MCF 10A (cell line): ENCODE data around the gene TACO1. TPM values are rescaled to one million over a fixed set of nuclear protein-coding genes. Genes with fewer than 3 reads are reported as not detected.
A peak's percentile ranks its signal among the peaks of the same experiment; 100 is the strongest.

Experiments
- BruUV-seq: library from RNA; stranded (reverse); fragments of 400-500 nt; replicated peaks from 2 replicates; lab custom pipeline; 2021; lab: Mats Ljungman, UMichigan
- CTCF ChIA-PET: fragments of 300-600 bp; sonication (Branson Sonifier 250); formaldehyde crosslinking; extraction: SDS; loops from one replicate; lab custom pipeline; 2021; ENCODE audit warnings: antibody characterized with exemption, inconsistent platforms; lab: Yijun Ruan, JAX
- POLR2A ChIA-PET: fragments of 300-600, 350-650 bp; sonication (Branson Sonifier 250); formaldehyde crosslinking; extraction: SDS; loops from one replicate; lab custom pipeline; 2020; ENCODE audit warnings: antibody characterized with exemption, inconsistent platforms; lab: Yijun Ruan, JAX
- DNase-seq: peaks from one replicate; pipeline ENCODE4 v3.0.0-alpha.2; 2018; ENCODE audit not compliant: unreplicated experiment
- H3K27ac Mint-ChIP-seq: one replicate; pipeline ENCODE4 v1.8.0; 2022; ENCODE audit warnings: mild to moderate bottlenecking, low read depth, mixed read lengths; ENCODE audit not compliant: unreplicated experiment
- H3K27me3 Mint-ChIP-seq: one replicate; pipeline ENCODE4 v1.8.0; 2022; ENCODE audit warnings: mixed read lengths; ENCODE audit not compliant: insufficient read depth, unreplicated experiment
- H3K36me3 Mint-ChIP-seq: one replicate; pipeline ENCODE4 v1.8.0; 2022; ENCODE audit warnings: mild to moderate bottlenecking, moderate library complexity, mixed read lengths; ENCODE audit not compliant: insufficient read depth, unreplicated experiment
- H3K4me1 Mint-ChIP-seq: one replicate; pipeline ENCODE4 v1.8.0; 2022; ENCODE audit warnings: mixed read lengths; ENCODE audit not compliant: insufficient read depth, unreplicated experiment
- H3K4me3 Mint-ChIP-seq: one replicate; pipeline ENCODE4 v1.8.0; 2022; ENCODE audit warnings: mild to moderate bottlenecking, moderate library complexity, mixed read lengths; ENCODE audit not compliant: unreplicated experiment
- H3K9me3 Mint-ChIP-seq: one replicate; pipeline ENCODE4 v1.8.0; 2022; ENCODE audit warnings: mixed read lengths; ENCODE audit not compliant: unreplicated experiment
- CTCF ChIP-seq: fragments of 200-600 bp; IDR thresholded peaks from one replicate; pipeline ENCODE4 v1.8.0; 2022; ENCODE audit warnings: antibody characterized with exemption, mild to moderate bottlenecking; ENCODE audit not compliant: unreplicated experiment
- intact Hi-C: fragments of 100-400 bp; cut with micrococcal nuclease; formaldehyde crosslinking; loops from 2 replicates; pipeline ENCODE4 v1.14.1; 2022
- total RNA-seq: library from RNA; stranded (reverse); gene quantifications from 2 replicates; pipeline ENCODE4 v1.2.3, GENCODE V29; 2022

The TACO1 gene
- total RNA-seq, 1 experiment from 2014 or later, result 38.7 TPM

- no peak for TF ChIP-seq CTCF
- Mint-ChIP-seq H3K4me1 (peaks cover 4% of the 10 kb centered on the region), H3K27ac (peak overlapping the region; percentile 88), H3K4me3 (peak overlapping the region; percentile 79), H3K9me3 (no peaks in the 10 kb centered on the region), H3K36me3 (peaks cover 26% of the 10 kb centered on the region), H3K27me3 (no peaks in the 10 kb centered on the region)
- intact Hi-C loops, result no loop called here
- BruUV-seq, result TSS peak; percentile 51
- ChIA-PET CTCF (interaction anchor here (0.6 to 1.3 kb wide), 8 partner anchors 10 to 176 kb away, joined by 3 to 14 read pairs (median 4); no protein-coding TSS in a partner anchor), POLR2A (interaction anchor here (0.6 to 3.5 kb wide), 15 partner anchors 10 to 880 kb away, joined by 3 to 45 read pairs (median 5); partner anchors contain the start of genes CYB561, DCAF7 and MAP3K3)
- peak; percentile 6 for DNase-seq
Observed at GRCh38 chr17:63601439-63602371, 1.0 kb downstream of the TACO1 start.

- intact Hi-C loops, result loop anchor here (10.0 kb wide), 1 partner anchor 935 kb away; no protein-coding TSS in a partner anchor
- ChIA-PET CTCF (interaction anchor here (0.6 to 3.9 kb wide), 6 partner anchors 31 to 633 kb away, joined by 3 to 68 read pairs (median 6); no protein-coding TSS in a partner anchor), POLR2A (no interaction called here)
- no peaks in the 10 kb centered on the region for H3K27me3 Mint-ChIP-seq
- peaks cover 61% of the 10 kb centered on the region for H3K36me3 Mint-ChIP-seq
- no peak for TF ChIP-seq CTCF
- H3K4me1 Mint-ChIP-seq, result no peaks in the 10 kb centered on the region
- H3K4me3 Mint-ChIP-seq, result no peak overlapping the region
- no peak overlapping the region for H3K27ac Mint-ChIP-seq
- H3K9me3 Mint-ChIP-seq, result no peaks in the 10 kb centered on the region
- BruUV-seq, result no TSS peak
- DNase-seq, result no peak
Observed at GRCh38 chr17:63609816-63610573, 9.3 kb downstream of the TACO1 start.

- H3K9me3 Mint-ChIP-seq, result no peaks in the 10 kb centered on the region
- BruUV-seq, result no TSS peak
- H3K4me3 Mint-ChIP-seq, result no peak overlapping the region
- peaks cover 53% of the 10 kb centered on the region for H3K36me3 Mint-ChIP-seq
- DNase-seq, result no peak
- H3K27me3 Mint-ChIP-seq, result no peaks in the 10 kb centered on the region
- intact Hi-C loops, result loop anchor here (10.0 kb wide), 1 partner anchor 936 kb away; no protein-coding TSS in a partner anchor
- H3K4me1 Mint-ChIP-seq, result no peaks in the 10 kb centered on the region
- CTCF ChIA-PET, result interaction anchor here (1.3 to 3.9 kb wide), 8 partner anchors 23 to 939 kb away, joined by 4 to 68 read pairs (median 12); no protein-coding TSS in a partner anchor
- POLR2A ChIA-PET, result interaction anchor here (1.7 kb wide), 2 partner anchors 15 to 164 kb away, joined by 3 to 9 read pairs; partner anchors contain the start of gene CYB561
- TF ChIP-seq CTCF, result no peak
- H3K27ac Mint-ChIP-seq, result no peak overlapping the region
Observed at GRCh38 chr17:63610854-63611253, 10.2 kb downstream of the TACO1 start.
